HFFc6 (cell line): ENCODE measurements around the gene BDH1. TPM values are rescaled to one million over a fixed set of nuclear protein-coding genes. Genes with fewer than 3 reads are reported as not detected.
"Not testable (repeated sequence)": the region's sequence is repeated elsewhere in the genome, so short reads cannot be mapped to it uniquely, and the experiment has no call there.

Experiments
- DNase-seq: peaks from one replicate; pipeline ENCODE4 v3.0.0-alpha.2; 2018
- H3K27ac Mint-ChIP-seq: 2 replicates; pipeline ENCODE4 v1.8.0; 2020; ENCODE audit warnings: mild to moderate bottlenecking, mixed read lengths
- H3K27me3 Mint-ChIP-seq: 2 replicates; pipeline ENCODE4 v1.8.0; 2021; ENCODE audit warnings: mild to moderate bottlenecking, moderate library complexity, mixed read lengths; ENCODE audit not compliant: insufficient read depth
- H3K36me3 Mint-ChIP-seq: 2 replicates; pipeline ENCODE4 v1.8.0; 2021; ENCODE audit warnings: low read depth, mixed read lengths
- H3K4me1 Mint-ChIP-seq: 2 replicates; pipeline ENCODE4 v1.8.0; 2020; ENCODE audit warnings: low read depth, mixed read lengths
- H3K4me3 Mint-ChIP-seq: 2 replicates; pipeline ENCODE4 v1.8.0; 2020; ENCODE audit warnings: mild to moderate bottlenecking, moderate library complexity, mixed read lengths
- H3K9me3 Mint-ChIP-seq: 2 replicates; pipeline ENCODE4 v1.8.0; 2020; ENCODE audit warnings: mild to moderate bottlenecking, mixed read lengths
- total RNA-seq, 6 experiments: library from RNA; stranded (reverse); fragmentation: NEBNext Ultra II Directional; extraction: Animal tissue kit (Norgen Biotek cat#: 25700); gene quantifications; 2 replicates in 1 of 6; 3 replicates in 5 of 6; pipeline ENCODE4 v1.2.3, GENCODE V29; 2021
- TF ChIP-seq, protein P1 (sequence below): fragments of 200-600 bp; sonication (generic); IDR thresholded peaks from 2 replicates; pipeline ENCODE4 v1.5.0; 2021; ENCODE audit warnings: antibody characterized with exemption, mild to moderate bottlenecking

BDH1 gene
- total RNA-seq, 6 experiments from 2014 or later = 0.87 to 1.5 (median 1.2) TPM

DNA sequence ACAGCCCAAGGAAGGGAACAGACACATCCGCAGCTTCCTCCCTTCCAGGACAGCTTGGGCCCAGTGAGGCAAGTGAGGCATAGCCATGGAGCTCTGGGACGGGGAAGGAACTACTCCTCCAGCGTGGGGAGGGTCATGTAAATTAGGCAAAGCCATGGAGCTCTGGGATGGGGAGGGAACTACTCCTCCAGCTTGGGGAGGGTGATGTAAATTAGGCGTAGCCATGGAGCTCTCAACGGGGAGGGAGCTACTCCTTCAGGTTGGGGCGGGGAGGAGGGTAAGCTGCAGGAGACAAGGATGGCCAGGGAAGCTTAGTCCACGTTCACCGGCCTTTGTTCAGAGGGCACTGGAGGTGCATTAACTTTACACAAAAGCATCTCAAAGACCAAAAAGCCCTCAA is 21.1 kb upstream of the BDH1 start:
- Mint-ChIP-seq H3K36me3 (0 out of 2 replicates have a peak, but pooled peaks cover 5% of the 10 kb centered on the region), H3K27me3 (peaks cover 34% of the 10 kb centered on the region), H3K4me3 (no peak overlapping the region), H3K4me1 (no peaks in the 10 kb centered on the region), H3K27ac (no peak overlapping the region), H3K9me3 (peaks cover 5% of the 10 kb centered on the region)
- DNase-seq = no peak
- TF ChIP-seq, protein P1, sequence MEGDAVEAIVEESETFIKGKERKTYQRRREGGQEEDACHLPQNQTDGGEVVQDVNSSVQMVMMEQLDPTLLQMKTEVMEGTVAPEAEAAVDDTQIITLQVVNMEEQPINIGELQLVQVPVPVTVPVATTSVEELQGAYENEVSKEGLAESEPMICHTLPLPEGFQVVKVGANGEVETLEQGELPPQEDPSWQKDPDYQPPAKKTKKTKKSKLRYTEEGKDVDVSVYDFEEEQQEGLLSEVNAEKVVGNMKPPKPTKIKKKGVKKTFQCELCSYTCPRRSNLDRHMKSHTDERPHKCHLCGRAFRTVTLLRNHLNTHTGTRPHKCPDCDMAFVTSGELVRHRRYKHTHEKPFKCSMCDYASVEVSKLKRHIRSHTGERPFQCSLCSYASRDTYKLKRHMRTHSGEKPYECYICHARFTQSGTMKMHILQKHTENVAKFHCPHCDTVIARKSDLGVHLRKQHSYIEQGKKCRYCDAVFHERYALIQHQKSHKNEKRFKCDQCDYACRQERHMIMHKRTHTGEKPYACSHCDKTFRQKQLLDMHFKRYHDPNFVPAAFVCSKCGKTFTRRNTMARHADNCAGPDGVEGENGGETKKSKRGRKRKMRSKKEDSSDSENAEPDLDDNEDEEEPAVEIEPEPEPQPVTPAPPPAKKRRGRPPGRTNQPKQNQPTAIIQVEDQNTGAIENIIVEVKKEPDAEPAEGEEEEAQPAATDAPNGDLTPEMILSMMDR = no peak

DNA sequence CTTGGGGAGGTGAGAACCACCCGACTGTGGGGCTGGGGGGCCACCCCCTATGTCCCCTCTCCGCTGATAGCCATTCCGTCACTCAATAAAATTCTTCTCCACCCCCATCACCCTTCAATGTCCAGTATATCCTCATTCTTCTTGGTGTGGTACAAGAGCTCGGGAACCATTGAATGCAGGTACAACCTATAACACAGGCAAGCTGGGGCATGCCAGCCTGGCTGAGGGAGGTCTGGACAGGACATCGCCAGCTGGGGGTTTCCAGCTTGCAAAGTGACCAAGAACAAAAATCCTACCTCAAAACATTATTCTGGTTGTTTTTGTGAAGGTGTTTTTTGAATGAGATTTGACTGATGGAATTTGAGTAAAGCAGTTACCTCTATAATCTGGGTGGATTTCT is 19.6 kb upstream of the BDH1 start:
- no peak for DNase-seq
- Mint-ChIP-seq H3K27me3 (peaks cover 34% of the 10 kb centered on the region), H3K36me3 (peaks cover 5% of the 10 kb centered on the region), H3K9me3 (peaks cover 13% of the 10 kb centered on the region), H3K27ac (no peak overlapping the region), H3K4me3 (no peak overlapping the region), H3K4me1 (no peaks in the 10 kb centered on the region)
- TF ChIP-seq, protein P1 = no peak

DNA sequence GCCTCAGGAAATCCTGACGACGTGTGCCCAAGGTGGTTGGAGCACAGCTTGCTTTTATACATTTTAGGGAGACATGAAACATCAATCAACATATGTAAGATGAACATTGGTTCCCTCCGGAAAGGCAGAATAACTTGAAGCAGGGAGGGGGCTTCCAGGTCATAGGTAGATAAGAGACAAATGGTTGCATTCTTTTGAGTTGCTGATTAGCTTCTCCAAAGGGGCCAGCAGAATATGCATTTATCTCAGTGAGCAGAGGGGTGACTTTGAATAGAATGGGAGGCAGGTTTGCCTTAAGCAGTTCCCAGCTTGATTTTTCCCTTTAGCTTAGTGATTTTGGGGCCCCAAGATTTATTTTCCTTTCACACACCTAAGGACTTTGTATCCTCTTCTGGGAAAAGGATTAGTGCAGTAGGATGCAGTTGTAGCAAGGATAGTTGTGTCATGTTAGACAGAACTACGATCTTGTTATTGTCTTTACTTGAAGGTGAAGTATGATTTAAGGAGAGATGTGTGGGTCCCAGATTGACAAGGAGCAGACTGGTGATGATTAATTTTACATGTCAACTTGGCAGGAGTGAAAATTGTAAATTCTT is 18.7 kb upstream of the BDH1 start:
- H3K36me3 Mint-ChIP-seq = peaks cover 10% of the 10 kb centered on the region
- H3K4me3 Mint-ChIP-seq, H3K4me1 Mint-ChIP-seq, H3K27ac Mint-ChIP-seq, DNase-seq: not testable (repeated sequence)
- peaks cover 21% of the 10 kb centered on the region for H3K9me3 Mint-ChIP-seq
- peaks cover 39% of the 10 kb centered on the region for H3K27me3 Mint-ChIP-seq

DNA sequence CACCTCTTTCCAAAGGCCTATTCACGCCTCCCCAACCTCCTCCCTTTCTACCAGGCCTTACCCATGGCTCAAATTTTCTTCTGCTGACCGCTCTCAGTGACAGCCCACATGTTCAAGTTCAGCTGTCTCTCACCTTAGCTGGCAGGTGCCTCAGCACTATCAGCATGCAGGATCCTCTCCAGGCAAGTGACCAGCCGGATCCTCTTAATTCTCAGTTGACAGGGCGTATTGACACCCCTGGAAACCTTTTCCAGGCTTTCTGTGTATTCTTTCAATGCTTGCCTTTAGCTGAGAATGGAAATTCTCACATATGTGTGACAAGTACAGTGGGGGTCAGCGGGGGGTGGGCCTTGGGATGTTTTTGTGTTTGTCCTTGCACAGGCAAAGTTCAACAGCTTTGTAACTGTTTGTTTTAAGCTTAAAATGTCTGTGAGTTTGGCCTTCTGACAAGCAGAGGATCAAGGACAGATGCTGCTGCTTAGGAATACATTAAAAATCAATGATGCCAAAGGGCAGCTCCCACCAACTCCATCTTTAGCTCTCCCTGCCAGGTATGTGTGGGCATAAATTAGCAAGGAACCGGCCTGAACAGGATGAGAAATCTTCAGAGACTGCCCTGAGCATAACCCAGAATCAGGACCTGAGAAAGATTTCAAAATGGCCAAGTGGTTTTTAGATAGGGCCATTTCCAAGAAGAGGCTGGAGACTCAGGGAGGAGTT is 17.4 kb upstream of the BDH1 start:
- no peak overlapping the region for H3K27ac Mint-ChIP-seq

DNA sequence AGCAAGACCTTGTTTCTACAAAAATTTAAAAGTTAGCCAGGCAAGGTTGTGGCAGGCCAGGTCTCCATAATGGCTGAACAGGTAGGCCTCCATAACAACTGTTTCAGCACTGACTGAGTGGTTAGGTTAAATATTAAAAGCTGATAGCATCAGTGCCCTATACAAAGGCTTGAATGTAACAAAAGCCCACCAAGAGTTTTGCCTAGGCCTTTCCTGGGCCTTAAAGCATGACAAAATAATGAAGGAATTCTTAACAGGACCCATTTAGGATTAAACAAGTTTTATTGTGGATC is 16.1 kb upstream of the BDH1 start:
- peaks cover 35% of the 10 kb centered on the region for H3K27me3 Mint-ChIP-seq
- not testable (repeated sequence) for H3K4me3 Mint-ChIP-seq, DNase-seq, H3K36me3 Mint-ChIP-seq, H3K4me1 Mint-ChIP-seq, H3K27ac Mint-ChIP-seq
- H3K9me3 Mint-ChIP-seq = peaks cover 21% of the 10 kb centered on the region

More for the DNA sequence above, 17.4 kb upstream of the BDH1 start:
- peaks cover 18% of the 10 kb centered on the region for H3K9me3 Mint-ChIP-seq
- no peak for DNase-seq
- peaks cover 6% of the 10 kb centered on the region for H3K36me3 Mint-ChIP-seq
- no peak overlapping the region for H3K4me3 Mint-ChIP-seq
- H3K27me3 Mint-ChIP-seq = peaks cover 42% of the 10 kb centered on the region
- TF ChIP-seq, protein P1 = no peak
- no peaks in the 10 kb centered on the region for H3K4me1 Mint-ChIP-seq

DNA sequence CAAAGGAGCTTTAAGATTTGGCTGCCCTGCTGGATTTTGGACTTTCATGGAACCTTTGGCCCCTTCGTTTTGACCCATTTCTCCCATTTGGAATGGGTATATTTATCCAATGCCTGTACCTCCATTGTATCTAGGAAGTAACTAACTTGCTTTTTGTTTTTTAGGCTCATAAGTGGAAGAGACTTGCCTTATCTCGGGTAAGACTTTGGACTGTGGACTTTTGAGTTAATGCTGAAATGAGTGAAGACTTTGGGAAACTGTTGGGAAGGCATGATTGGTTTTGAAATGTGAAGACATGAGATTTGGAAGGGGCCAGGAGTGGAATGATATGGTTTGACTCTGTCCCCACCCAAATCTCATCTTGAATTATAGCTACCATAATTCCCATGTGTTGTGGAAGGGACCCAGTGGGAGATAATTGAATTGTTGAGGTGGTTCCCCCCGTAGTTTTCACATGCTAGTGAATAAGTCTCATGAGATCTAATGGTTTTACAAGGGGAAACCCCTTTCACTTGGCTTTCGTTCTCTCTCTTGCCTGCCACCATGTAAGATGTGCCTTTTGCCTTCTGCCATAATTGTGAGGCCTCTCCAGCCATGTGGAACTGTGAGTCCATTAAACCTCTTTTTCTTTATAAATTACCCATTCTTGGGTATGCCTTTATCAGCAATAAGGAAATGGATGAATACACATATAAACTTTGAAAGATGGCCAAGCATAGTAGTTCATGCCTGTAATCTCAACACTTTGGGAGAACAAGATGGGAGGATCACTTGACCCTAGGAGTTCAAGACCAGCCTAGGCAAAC is 15.5 kb upstream of the BDH1 start:
- Mint-ChIP-seq H3K9me3 (peaks cover 21% of the 10 kb centered on the region), H3K27me3 (peaks cover 29% of the 10 kb centered on the region)

DNA sequence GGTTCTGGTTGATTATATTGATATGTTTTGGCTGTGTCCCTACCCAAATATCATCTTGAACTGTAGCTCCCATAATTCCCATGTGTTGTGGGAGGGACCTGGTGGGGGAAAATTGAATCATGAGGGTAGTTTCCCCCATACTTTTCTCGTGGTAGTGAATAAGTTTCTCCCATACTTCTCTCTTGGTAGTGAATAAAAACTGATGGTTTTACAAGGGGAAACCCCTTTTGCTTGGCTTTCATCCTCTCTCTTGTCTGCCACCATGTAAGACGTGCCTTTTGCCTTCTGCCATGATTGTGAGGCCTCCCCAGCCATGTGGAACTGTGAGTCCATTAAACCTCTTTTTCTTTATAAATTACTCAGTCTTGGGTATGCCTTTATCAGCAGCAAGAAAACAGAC is 13.7 kb upstream of the BDH1 start:
- H3K36me3 Mint-ChIP-seq, H3K4me3 Mint-ChIP-seq, H3K27ac Mint-ChIP-seq, H3K4me1 Mint-ChIP-seq, DNase-seq: not testable (repeated sequence)
- peaks cover 23% of the 10 kb centered on the region for H3K27me3 Mint-ChIP-seq
- peaks cover 33% of the 10 kb centered on the region for H3K9me3 Mint-ChIP-seq

More for the DNA sequence above, 15.5 kb upstream of the BDH1 start:
- not testable (repeated sequence) for H3K36me3 Mint-ChIP-seq, H3K4me1 Mint-ChIP-seq, H3K27ac Mint-ChIP-seq, DNase-seq, H3K4me3 Mint-ChIP-seq
